K562 (cell line): Measurements from ENCODE around the gene NEB. TPM values are rescaled to one million over a fixed set of nuclear protein-coding genes. Genes with fewer than 3 reads are reported as not detected.

Experiments used
- CBX5 ChIP-seq: IDR thresholded peaks from 2 replicates; pipeline ENCODE4 v1.6.1; 2014; ENCODE audit warnings: low read depth, borderline replicate concordance
- KDM1A ChIP-seq, 2 experiments: fragments of 450-650 bp; IDR thresholded peaks; 2 replicates each; pipeline ENCODE4 v1.6.1; 2016; ENCODE audit warnings: mild to moderate bottlenecking in 2 of 2
- NFRKB ChIP-seq: fragments of 450-650 bp; IDR thresholded peaks from 2 replicates; pipeline ENCODE4 v1.6.1; 2016; ENCODE audit warnings: low read depth
- POLR3G ChIP-seq: IDR thresholded peaks from 2 replicates; pipeline ENCODE4 v1.6.1; 2011; ENCODE audit not compliant: insufficient read length, insufficient replicate concordance; ENCODE audit errors: extremely low read depth
- RERE ChIP-seq: sonication (generic); formaldehyde crosslinking; IDR thresholded peaks from 2 replicates; pipeline ENCODE4 v1.8.0; 2023; ENCODE audit warnings: missing genetic modification reagents, mild to moderate bottlenecking, borderline replicate concordance
- SMARCB1 ChIP-seq: IDR thresholded peaks from 2 replicates; pipeline ENCODE4 v1.6.1; 2011; ENCODE audit warnings: improper control_type of control experiment, low read depth; ENCODE audit not compliant: insufficient read length
- TAF1 ChIP-seq: IDR thresholded peaks from 2 replicates; pipeline ENCODE4 v1.6.1; 2011; ENCODE audit warnings: mild to moderate bottlenecking, low read length, moderate library complexity; ENCODE audit not compliant: insufficient read depth, control insufficient read depth, severe bottlenecking; ENCODE audit errors: extremely low read depth
- ZBTB33 ChIP-seq: sonication (generic); formaldehyde crosslinking; IDR thresholded peaks from 2 replicates; pipeline ENCODE4 v1.8.1; 2023; ENCODE audit warnings: mild to moderate bottlenecking, missing genetic modification reagents
- ZBTB40 ChIP-seq, 2 experiments: fragments of 450-650 bp in 1 of 2; sonication (generic) in 1 of 2; formaldehyde crosslinking in 1 of 2; IDR thresholded peaks; 2 replicates each; pipeline versions ENCODE4 v1.7.1 to v1.9.0; 2016 to 2022; ENCODE audit warnings: inconsistent platforms in 1 of 2, mild to moderate bottlenecking in 1 of 2, missing genetic modification reagents in 1 of 2
- ZNF197 ChIP-seq: fragments of 200-800 bp; sonication (Bioruptor generic); IDR thresholded peaks from 2 replicates; pipeline ENCODE4 v1.6.1; 2016; ENCODE audit warnings: low read depth, missing genetic modification characterization, missing compliant biosample characterization
- ZNF384 ChIP-seq: IDR thresholded peaks from 2 replicates; pipeline ENCODE4 v1.6.1; 2012; ENCODE audit warnings: low read depth, low read length, improper control_type of control experiment
- polyA plus RNA-seq, 8 experiments: library from polyadenylated mRNA; depleted of rRNA in 4 of 8; stranded (reverse) in 5 of 8; unstranded in 3 of 8; fragments of >200 nt; fragmentation: Nextera tagmentation in 2 of 8; fragmentation: Illumina TruSeq in 1 of 8; extraction: Ambion mirVana in 2 of 8; extraction: Trizol in 1 of 8; gene quantifications; 2 replicates each; pipeline versions ENCODE4 v1.2.1 to v1.2.3, GENCODE V29; 2011 to 2014; ENCODE audit warnings: inconsistent platforms in 1 of 8, missing spikeins in 1 of 8
- total RNA-seq, 7 experiments: library from RNA; depleted of rRNA in 6 of 7; stranded (reverse); fragments of >200 nt in 6 of 7; fragmentation: Illumina TruSeq in 2 of 7; extraction: Trizol in 2 of 7; gene quantifications; 2 replicates each; pipeline versions ENCODE4 v1.2.1 to v1.2.3, GENCODE V29; 2011 to 2021; ENCODE audit warnings: low replicate concordance in 1 of 7

Gene NEB
- total and polyA plus RNA-seq, 9 of the 15 experiments (the other 6 are each of a cell fraction or from before 2014, with no cell fraction given) = 1.7 to 3.8 (median 2.9) TPM

- TF ChIP-seq RERE (CRISPR knock-in tag) (no peak), ZNF197 (CRISPR knock-in tag) (no peak), CBX5 (no peak), ZBTB40 (IDR thresholded peaks at IDR 0.05) (no peak), ZBTB40 (CRISPR knock-in tag; IDR thresholded peaks at IDR 0.05) (no peak), POLR3G (no peak), ZNF384 (no peak), ZBTB33 (no peak), KDM1A (IDR thresholded peaks at IDR 0.05) (no peak), NFRKB (peak; percentile 47; the same call in 1 of the 2 replicates), SMARCB1 (no peak), TAF1 (no peak)
These were observed 47.4 kb upstream of the NEB start (continued) for GRCh38 chr2:151781642-151782041.
